Keratinocyte (primary cell): ENCODE data around the gene MLLT3. TPM values are rescaled to one million over a fixed set of nuclear protein-coding genes. Genes with fewer than 3 reads are reported as not detected.

Source experiments
- DNase-seq: peaks from one replicate; pipeline ENCODE4 v3.0.0-alpha.2; 2011; ENCODE audit warnings: low read depth, missing footprints, low spot score
- FAIRE-seq: peaks from 2 replicates; lab custom pipeline; 2011; peaks lifted over from hg19 to GRCh38; lab: Jason Lieb, UNC
- H2AFZ ChIP-seq: 2 replicates; pipeline ENCODE4 v1.6.0; 2012; ENCODE audit warnings: low read length, control low read depth, inconsistent platforms; ENCODE audit not compliant: control insufficient read depth
- H3K27ac ChIP-seq: 2 replicates; pipeline ENCODE4 v1.5.1; 2011; ENCODE audit warnings: low read length; ENCODE audit not compliant: control insufficient read depth, insufficient read depth
- H3K27me3 ChIP-seq: 3 replicates; pipeline ENCODE4 v1.6.0; 2011; ENCODE audit warnings: low read length; ENCODE audit not compliant: control insufficient read depth, insufficient read depth; ENCODE audit errors: extremely low read depth
- H3K36me3 ChIP-seq, 2 experiments: 2 replicates in 1 of 2; 3 replicates in 1 of 2; pipeline ENCODE4 v1.5.1; 2011; ENCODE audit warnings: low read length in 2 of 2, mild to moderate bottlenecking in 1 of 2; ENCODE audit not compliant: control insufficient read depth in 2 of 2, insufficient read depth in 2 of 2; ENCODE audit errors: extremely low read depth in 1 of 2
- H3K4me1 ChIP-seq: 3 replicates; pipeline ENCODE4 v1.5.1; 2011; ENCODE audit warnings: low read length; ENCODE audit not compliant: control insufficient read depth, insufficient read depth; ENCODE audit errors: extremely low read depth
- H3K4me2 ChIP-seq: 3 replicates; pipeline ENCODE4 v1.6.0; 2011; ENCODE audit warnings: low read depth, low read length; ENCODE audit not compliant: control insufficient read depth, insufficient read depth; ENCODE audit errors: extremely low read depth
- H3K4me3 ChIP-seq, 3 experiments: fragments of 200-600 bp in 1 of 3; sonication (generic) in 1 of 3; 2 replicates in 2 of 3; 3 replicates in 1 of 3; pipeline ENCODE4 v1.5.1; 2011 to 2016; ENCODE audit warnings: low read length in 3 of 3, mild to moderate bottlenecking in 3 of 3, control low read depth in 2 of 3, inconsistent platforms in 1 of 3, low read depth in 1 of 3, mixed read lengths in 1 of 3, mixed run types in 1 of 3, moderate library complexity in 1 of 3; ENCODE audit not compliant: control insufficient read depth in 2 of 3, insufficient read depth in 2 of 3; ENCODE audit errors: extremely low read depth in 1 of 3
- H3K79me2 ChIP-seq: 2 replicates; pipeline ENCODE4 v1.6.0; 2012; ENCODE audit warnings: low read length; ENCODE audit not compliant: control insufficient read depth, insufficient read depth
- H3K9ac ChIP-seq: 3 replicates; pipeline ENCODE4 v1.6.0; 2011; ENCODE audit warnings: low read length; ENCODE audit not compliant: control insufficient read depth, insufficient read depth; ENCODE audit errors: extremely low read depth
- H3K9me1 ChIP-seq: 3 replicates; pipeline ENCODE4 v1.6.0; 2011; ENCODE audit warnings: low read length; ENCODE audit not compliant: control insufficient read depth, insufficient read depth; ENCODE audit errors: extremely low read depth
- H3K9me3 ChIP-seq: 2 replicates; pipeline ENCODE4 v1.5.1; 2012; ENCODE audit warnings: low read depth, low read length; ENCODE audit not compliant: control insufficient read depth
- H4K20me1 ChIP-seq: 3 replicates; pipeline ENCODE4 v1.6.0; 2011; ENCODE audit warnings: low read length; ENCODE audit not compliant: control insufficient read depth, insufficient read depth; ENCODE audit errors: extremely low read depth
- EZH2 ChIP-seq: IDR thresholded peaks from one replicate; pipeline ENCODE4 v1.6.1; 2012; ENCODE audit warnings: inconsistent platforms, mild to moderate bottlenecking, low read length, moderate library complexity
- dilution Hi-C: fragments of 300-500 bp; cut with MboI; formaldehyde crosslinking; loops from one replicate; pipeline ENCODE4 v1.7.0; 2020; ENCODE audit warnings: low sequenced_read_pairs; ENCODE audit not compliant: extremely low pct_ligation_motif_present
- polyA plus RNA-seq, 5 experiments: library from polyadenylated mRNA; depleted of rRNA in 3 of 5; stranded (reverse) in 3 of 5; stranded (forward) in 1 of 5; unstranded in 1 of 5; fragments of >200 nt; gene quantifications; 1 replicate in 1 of 5; 2 replicates in 3 of 5; 3 replicates in 1 of 5; pipeline versions ENCODE4 v1.2.1 to v1.2.3, GENCODE V29; 2011 to 2012; ENCODE audit warnings: missing spikeins in 2 of 5, low read depth in 1 of 5, low replicate concordance in 1 of 5
- TF ChIP-seq, protein P1 (sequence below), 3 experiments: IDR thresholded peaks in 1 of 3; conservative IDR thresholded peaks in 1 of 3; optimal IDR thresholded peaks in 1 of 3; 2 replicates in 2 of 3; 3 replicates in 1 of 3; pipeline versions ENCODE3 to v1.5.1; 2011; ENCODE audit warnings: low read length in 3 of 3, mild to moderate bottlenecking in 3 of 3, moderate library complexity in 2 of 3, control low read depth in 1 of 3, inconsistent platforms in 1 of 3; ENCODE audit not compliant: insufficient read depth in 2 of 3; ENCODE audit errors: extremely low read depth in 1 of 3

The MLLT3 gene
- polyA plus RNA-seq, 1 donor (not counting 4 experiments of a cell fraction or from before 2014, with no cell fraction given) = 17.0 TPM

DNA sequence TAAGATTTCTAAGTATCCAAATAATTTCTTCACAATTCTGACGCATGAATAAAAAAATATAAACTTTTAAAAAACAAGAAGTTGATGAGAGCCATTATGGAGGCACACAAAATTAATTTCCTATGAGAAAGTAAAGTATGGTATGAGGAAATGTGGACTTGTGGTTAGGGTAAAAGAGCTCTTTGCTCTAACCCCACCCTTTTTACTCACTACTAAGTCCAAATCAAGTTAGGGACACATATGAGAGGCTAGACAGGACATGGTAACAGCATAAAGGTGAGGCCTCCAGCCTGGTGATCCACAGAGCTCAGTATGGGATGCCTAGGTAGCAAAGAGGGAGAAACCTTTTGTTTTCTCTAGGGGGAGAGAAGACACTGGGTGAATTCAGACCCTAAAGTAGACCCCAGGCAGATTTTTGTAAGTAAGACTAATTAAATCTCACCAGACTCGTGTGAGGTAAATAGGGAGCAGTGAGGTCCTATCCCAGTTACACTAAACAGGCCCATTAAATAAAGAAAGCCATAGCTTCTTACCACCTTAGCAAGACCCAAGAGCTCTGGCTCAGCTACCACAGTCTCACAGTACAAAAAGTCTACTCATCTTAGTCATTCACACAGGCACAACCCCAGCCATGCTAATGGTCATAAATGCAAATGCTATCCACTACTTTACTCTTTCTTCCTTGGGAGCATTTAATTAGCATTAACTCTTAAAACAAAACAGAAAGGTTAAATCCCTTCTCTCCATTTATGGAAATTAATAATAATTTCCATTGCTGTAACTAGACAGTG lies 42.6 kb downstream of the MLLT3 start:
- Histone ChIP-seq H3K27me3 (no peaks in the 10 kb centered on the region), H3K27ac (no peak overlapping the region), H4K20me1 (no peaks in the 10 kb centered on the region), H3K4me2 (peak overlapping the region; percentile 30), H2AFZ (no peak overlapping the region), H3K9me3 (no peaks in the 10 kb centered on the region), H3K79me2 (no peaks in the 10 kb centered on the region), H3K9ac (no peak overlapping the region), H3K9me1 (no peaks in the 10 kb centered on the region), H3K4me3 (no peak overlapping the region), H3K36me3 (no peaks in the 10 kb centered on the region), H3K4me1 (peaks cover 5% of the 10 kb centered on the region)
- dilution Hi-C loops = no loop called here
- TF ChIP-seq EZH2 = no peak
- TF ChIP-seq, protein P1, sequence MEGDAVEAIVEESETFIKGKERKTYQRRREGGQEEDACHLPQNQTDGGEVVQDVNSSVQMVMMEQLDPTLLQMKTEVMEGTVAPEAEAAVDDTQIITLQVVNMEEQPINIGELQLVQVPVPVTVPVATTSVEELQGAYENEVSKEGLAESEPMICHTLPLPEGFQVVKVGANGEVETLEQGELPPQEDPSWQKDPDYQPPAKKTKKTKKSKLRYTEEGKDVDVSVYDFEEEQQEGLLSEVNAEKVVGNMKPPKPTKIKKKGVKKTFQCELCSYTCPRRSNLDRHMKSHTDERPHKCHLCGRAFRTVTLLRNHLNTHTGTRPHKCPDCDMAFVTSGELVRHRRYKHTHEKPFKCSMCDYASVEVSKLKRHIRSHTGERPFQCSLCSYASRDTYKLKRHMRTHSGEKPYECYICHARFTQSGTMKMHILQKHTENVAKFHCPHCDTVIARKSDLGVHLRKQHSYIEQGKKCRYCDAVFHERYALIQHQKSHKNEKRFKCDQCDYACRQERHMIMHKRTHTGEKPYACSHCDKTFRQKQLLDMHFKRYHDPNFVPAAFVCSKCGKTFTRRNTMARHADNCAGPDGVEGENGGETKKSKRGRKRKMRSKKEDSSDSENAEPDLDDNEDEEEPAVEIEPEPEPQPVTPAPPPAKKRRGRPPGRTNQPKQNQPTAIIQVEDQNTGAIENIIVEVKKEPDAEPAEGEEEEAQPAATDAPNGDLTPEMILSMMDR (optimal IDR thresholded peaks at IDR 0.05 in 1 of 3, IDR thresholded peaks at IDR 0.05 in 1 of 3, conservative IDR thresholded peaks at IDR 0.05 in 1 of 3; ENCODE audit: extremely low read depth in 1 of 3, insufficient read depth in 2 of 3, low read length in 3 of 3) = no peak
- DNase-seq (no peak), FAIRE-seq (peak; percentile 46)

DNA sequence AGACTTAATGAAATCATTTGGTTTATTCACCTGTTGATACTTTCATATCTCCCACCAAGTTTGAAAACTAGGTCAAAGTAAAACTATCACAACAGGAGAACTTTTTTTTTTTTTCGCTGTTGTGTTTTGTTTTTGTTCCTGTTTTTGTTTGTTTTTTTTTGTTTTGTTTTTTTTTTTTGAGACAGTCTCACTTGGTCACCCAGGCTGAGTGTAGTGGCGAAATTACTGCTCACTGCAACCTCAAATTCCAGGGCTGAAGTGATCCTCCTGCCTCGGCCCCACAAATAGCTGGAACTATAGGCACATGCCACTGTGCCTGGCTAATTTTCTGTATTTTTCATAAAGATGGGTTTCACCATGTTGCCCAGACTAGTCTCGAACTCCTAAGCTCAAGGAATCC lies 49.3 kb downstream of the MLLT3 start:
- H4K20me1 ChIP-seq = no peaks in the 10 kb centered on the region
- FAIRE-seq (no peak), DNase-seq (no peak)
- H3K4me2 ChIP-seq = no peak overlapping the region
- dilution Hi-C loops = no loop called here
- no peaks in the 10 kb centered on the region for H3K4me1 ChIP-seq
- H3K9me1 ChIP-seq = no peaks in the 10 kb centered on the region
- no peaks in the 10 kb centered on the region for H3K9me3 ChIP-seq
- no peak overlapping the region for H3K9ac ChIP-seq
- no peak overlapping the region for H3K4me3 ChIP-seq
- H3K79me2 ChIP-seq = no peaks in the 10 kb centered on the region
- H3K36me3 ChIP-seq = no peaks in the 10 kb centered on the region
- H3K27ac ChIP-seq = no peak overlapping the region
- no peak for TF ChIP-seq EZH2
- TF ChIP-seq, protein P1 (optimal IDR thresholded peaks at IDR 0.05 in 1 of 3, IDR thresholded peaks at IDR 0.05 in 1 of 3, conservative IDR thresholded peaks at IDR 0.05 in 1 of 3; ENCODE audit: extremely low read depth in 1 of 3, insufficient read depth in 2 of 3, low read length in 3 of 3) = no peak
- no peaks in the 10 kb centered on the region for H3K27me3 ChIP-seq
- no peak overlapping the region for H2AFZ ChIP-seq
